ENCODE measurements around the gene CLDND2.

GRCh38 chr19:51320280-51320657 is 48.5 kb downstream of the CLDND2 start:
- TF ChIP-seq CTCF (IDR thresholded peaks at IDR 0.05) (no peak), EP300 (IDR thresholded peaks at IDR 0.05) (no peak), POLR2AphosphoS5 (IDR thresholded peaks at IDR 0.05) (no peak), POLR2A (IDR thresholded peaks at IDR 0.05) (no peak)

Data from upper lobe of left lung (tissue), 4 donors.